HG03520 (cell line): ENCODE data around the gene IFT81.
"Not testable (repeated sequence)": the region's sequence is repeated elsewhere in the genome, so short reads cannot be mapped to it uniquely, and the experiment has no call there.

Source experiments
- ATAC-seq: cut with Tn5 transposase; IDR thresholded peaks from one replicate; pipeline ENCODE4 v1.9.1; 2021; ENCODE audit warnings: mild to moderate bottlenecking, moderate library complexity; ENCODE audit not compliant: unreplicated experiment

Gene IFT81

DNA sequence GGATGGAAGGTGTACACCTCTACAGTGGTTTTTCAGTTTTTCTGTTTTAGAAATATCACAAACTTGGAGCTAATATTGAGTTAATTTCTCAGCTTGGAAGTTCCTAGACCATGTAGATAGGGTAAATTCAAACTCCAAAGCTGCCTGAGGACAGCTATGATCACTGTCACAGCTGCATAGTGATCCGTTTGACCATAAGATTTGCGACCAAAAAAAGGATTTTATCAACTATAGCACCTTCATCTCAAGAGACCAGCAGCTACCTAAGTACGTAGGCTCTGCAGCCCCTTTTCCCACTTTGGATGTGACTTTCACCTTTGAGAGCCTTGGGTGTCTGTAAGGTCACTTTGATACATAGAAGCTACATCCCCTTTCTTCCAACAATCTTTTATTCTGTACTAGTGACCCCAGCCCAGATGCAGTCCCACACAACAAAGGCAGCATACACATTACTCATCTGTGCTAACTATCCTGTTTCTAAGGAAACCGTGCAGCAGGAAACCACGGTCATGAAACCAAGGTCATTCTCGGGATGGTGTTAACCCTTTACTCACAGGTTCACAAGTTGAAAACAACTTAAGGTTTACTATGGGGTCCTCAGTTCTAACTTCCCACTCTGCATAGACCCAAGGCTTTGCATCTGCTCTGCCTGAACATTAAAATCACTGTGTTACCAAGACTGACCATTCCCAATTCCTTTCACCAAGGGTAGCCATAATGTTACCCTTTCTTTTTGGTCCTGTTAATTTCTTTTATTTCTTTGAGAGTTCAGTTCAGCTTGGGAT lies 75.4 kb downstream of the IFT81 start:
- ATAC-seq, result no peak

- ATAC-seq, result no peak
Measured at GRCh38 chr12:110200124-110200417, 75.9 kb downstream of the IFT81 start.

DNA sequence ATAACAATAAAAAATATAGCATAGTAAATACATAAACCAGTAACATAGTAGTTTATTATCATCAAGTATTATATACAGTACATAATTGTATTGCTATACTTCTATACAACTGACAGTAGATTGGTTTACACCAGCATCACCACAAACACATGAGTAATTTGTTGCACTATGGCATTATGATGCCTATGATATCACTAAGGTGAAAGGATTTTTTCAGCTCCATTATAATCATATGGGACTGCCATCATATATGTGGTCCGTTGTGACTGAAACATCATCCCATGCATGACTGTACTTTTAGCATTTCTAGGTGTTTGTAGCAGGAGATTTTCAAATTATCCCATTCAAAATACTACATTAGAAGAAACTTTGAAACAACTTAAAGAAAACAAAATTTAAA lies 77.8 kb downstream of the IFT81 start:
- ATAC-seq, result no peak

DNA sequence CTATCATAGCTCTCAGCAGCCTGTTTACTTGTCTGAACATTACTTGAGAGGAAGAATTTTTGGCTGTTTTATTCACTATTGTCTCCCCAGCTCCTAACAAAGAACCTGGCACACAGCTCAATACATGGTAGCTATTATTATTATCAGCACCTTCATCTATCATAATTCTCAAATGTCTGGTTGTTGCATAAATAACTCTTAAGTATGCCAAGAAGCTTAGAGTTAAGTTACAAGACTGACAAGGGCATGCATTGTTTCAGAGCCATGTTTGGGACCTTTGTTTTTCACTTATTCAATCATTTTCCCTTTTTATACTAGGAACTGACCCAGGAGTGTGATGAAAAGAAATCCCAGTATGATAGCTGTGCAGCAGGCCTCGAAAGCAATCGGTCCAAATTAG lies 79.4 kb downstream of the IFT81 start:
- no peak for ATAC-seq

DNA sequence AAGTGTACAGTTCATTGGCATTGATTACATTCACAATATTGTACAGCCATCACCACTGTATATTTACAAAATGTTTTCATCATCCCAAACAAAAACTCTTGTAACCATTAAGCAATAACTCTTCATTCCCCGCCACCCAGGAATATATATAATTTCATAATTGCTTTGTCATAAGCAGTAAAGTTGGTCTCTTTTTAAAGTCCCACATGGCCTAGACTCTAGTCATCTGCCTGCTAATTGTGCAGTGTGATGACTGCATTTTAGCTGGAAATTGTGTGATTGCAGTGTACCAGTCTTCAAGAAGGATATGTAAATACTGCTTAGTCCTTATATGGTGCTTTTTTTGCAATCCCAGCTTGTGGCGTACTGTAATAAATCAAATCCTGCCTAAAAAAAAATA lies 81.8 kb downstream of the IFT81 start:
- no peak for ATAC-seq

DNA sequence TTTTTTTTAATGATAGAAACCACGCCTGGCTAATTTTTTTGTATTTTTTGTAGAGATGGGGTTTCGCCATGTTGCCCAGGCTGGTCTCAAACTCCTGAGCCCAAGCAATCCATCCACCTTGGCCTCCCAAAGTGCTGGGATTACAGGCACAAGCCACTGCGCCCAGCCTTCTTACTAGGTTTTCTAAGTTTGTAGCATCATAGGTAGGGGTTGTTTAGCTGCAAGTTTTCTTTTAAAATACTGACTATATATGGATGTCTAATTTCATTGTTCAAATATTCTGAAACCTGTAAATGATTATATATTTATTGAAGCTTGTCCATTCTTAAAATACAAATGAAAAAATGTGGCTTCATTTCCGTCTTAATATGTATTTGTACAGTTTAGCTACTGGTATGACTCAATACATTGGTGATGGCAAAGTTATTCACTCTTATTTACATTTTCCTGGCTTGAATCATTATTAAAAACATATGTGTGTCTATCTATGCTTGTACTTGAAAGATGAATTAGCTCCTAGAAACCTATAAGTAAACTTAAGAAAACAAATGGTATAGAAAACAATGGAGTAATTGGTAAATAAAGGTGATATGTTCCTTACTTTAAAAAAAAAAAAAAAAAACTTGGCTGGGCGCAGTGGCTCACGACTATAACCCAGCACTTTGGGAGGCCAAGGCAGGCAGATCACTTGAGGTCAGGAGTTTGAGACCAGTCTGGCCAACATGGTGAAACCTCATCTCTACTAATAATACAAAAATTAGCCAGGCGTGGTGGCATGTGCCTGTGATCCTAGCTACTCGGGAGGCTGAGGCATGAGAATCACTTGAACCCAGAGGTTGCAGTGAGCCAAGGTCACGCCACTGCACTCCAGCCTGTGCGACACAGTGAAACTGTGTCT lies 87.7 kb downstream of the IFT81 start:
- ATAC-seq, result not testable (repeated sequence)

DNA sequence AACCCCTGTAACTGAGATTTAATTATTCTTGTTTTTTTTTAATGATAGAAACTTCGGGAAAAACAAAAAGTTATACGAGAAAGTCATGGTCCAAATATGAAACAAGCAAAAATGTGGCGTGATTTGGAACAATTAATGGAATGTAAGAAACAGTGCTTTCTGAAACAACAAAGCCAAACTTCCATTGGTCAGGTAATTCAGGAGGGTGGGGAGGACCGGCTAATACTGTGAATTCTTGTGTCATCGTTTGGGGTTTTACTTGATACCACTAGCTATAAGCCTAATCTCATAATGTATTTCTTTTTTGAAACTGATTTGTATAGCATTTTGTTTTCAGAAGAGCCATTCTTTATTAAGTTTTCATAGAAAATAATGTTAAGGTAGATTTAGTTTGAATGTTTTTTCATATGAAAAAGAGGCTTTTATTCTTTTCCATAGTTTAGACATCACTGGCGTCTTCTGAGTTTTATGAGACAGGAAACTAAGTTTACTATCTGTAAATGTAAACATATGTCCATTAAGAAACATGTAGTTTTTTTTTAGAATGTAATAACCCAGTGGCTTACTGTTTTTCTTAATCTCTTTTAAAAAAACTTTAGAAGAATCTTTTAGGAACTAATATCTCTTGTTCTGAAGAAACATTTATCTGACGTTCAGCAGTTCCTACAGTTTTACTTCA lies 94.0 kb downstream of the IFT81 start:
- no peak for ATAC-seq

DNA sequence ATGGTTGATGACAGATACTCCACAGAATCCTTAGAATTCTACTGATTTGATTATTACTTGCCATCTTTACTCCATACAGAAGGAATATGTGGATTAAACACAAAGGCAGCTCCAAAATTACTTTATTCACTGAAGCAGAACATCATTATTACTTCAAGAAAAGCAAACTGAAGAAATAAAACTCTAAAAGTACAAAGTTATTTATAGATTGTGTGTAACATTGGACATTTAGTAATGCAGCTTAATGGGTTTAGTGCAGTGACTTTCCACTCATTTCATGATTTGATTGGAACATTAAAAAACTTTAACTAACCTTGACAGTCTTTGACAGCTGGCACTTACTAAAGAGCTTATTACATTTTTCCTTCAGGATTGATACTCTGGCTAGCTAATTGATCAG lies 97.9 kb downstream of the IFT81 start:
- no peak for ATAC-seq

GRCh38 chr12:110222433-110222832 lies 98.3 kb downstream of the IFT81 start:
- no peak for ATAC-seq

DNA sequence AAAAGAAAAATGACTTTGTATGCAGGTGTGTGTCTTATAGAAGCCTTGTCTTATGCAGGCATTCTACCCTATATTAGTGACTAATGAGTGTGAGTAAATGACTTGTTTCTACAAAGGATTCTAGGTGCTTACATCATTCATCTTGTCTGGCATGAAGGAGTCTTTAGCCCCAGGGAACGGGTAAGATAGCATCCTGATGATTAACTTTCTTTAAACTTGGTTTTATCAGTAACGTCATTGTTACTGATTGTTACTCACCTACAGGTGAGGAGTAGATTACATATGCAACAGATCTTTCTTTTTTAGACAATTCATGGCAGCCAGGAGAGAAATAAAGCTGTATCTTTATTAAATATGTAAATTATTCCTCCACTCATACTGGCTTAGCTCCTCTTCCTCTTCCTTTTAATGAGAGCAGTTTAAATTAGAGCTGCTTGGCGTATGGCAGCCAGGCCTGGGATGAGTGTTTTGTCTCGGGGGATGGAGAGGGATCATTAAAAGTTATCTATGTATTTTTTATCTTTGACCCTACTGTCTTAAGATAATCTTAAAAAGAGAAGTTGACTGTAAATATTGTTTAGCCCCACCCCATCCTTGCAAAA lies 99.7 kb downstream of the IFT81 start:
- ATAC-seq, result no peak

GRCh38 chr12:110224379-110225304 lies 100.5 kb downstream of the IFT81 start:
- ATAC-seq, result no peak

DNA sequence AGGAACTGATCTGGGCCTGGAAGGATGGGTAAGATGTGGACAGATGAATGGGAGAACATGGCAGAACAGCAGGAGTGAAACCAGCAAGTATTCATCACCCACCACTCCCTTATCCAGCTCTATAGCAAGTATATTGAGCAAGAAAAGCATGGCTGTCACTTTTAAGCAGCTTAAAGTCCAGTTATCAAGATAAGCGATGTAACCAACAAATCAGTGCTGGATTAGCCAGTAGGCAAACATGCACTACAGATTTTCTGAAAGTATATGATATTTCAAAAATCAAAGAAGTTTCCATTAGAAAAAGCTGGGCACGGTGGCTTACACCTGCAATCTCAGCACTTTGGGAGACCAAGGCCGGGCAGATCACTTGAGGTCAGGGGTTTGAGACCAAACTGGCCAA lies 103.0 kb downstream of the IFT81 start:
- ATAC-seq, result no peak

GRCh38 chr12:110228348-110228747 lies 104.2 kb downstream of the IFT81 start:
- ATAC-seq, result not testable (repeated sequence)

GRCh38 chr12:110228756-110229155 lies 104.6 kb downstream of the IFT81 start:
- no peak for ATAC-seq

DNA sequence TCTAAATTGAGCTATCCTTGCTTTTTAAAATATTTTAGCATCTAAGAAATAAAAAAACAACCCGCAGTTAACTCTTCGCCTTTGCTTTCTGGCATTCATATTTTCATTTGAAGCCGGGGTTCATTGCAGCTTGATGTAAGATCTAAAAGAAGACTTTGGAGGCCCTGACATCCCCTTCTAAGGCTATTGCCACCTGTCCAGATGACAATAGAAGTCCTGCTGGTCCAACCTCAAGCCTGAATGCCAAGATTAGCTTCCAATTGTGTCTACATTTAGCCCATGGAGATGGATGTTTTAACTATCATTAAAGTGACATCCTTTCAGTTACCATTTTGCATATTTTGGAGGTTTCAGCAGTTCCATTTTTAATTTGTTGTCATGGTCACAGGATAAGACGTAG lies 105.3 kb downstream of the IFT81 start:
- no peak for ATAC-seq

DNA sequence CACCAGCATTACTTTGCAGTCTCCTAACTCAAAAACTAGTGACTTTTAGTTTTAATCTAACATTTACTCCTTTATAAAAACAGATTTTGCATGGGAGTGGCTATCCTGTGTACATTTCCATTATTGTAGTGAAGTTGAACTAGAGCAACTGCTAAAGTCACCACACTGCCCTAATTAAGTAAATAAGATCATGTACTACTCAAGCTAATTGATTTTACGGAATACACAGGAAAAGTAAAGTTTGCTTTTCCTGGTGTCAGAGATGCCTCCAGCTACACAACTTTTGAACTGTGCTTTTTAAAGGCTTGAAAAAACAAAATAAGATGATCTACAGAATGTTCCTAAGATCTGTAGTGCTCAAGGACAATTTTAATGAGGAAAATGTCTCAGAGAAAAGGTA lies 106.5 kb downstream of the IFT81 start:
- ATAC-seq, result no peak

DNA sequence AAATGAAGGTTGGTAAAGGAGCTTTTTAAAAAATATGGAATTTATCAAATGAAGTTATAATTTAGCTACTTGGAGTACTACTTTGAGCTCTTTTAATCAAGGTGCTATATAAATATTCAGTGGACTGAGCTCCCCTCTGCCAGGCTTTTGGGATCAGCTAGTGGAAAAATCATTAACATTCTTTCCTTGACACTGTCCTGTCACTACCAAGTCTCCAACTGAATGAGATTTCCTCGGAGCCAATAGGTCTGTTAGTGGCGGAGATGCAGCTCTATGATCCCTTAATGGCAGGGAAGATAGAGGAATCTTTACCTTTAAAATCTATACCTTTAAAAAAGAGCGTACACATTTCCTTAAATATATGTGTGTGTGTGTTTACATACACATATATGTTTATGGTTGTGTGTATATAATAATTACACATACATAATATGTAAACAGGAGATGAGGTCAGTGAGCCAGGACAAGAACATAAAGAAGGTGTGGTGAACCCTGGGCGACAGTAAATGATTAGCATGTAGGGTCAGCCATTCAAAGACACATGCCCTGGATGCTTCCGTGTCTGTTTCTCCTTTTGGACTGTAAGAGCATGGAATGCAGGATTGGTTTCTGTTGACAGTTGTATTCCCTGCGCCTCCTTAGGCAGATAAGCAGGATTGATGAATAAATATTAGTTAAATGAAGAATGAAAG lies 109.2 kb downstream of the IFT81 start:
- ATAC-seq, result no peak

- no peak for ATAC-seq
Measured at GRCh38 chr12:110234331-110234751, 110.2 kb downstream of the IFT81 start.

DNA sequence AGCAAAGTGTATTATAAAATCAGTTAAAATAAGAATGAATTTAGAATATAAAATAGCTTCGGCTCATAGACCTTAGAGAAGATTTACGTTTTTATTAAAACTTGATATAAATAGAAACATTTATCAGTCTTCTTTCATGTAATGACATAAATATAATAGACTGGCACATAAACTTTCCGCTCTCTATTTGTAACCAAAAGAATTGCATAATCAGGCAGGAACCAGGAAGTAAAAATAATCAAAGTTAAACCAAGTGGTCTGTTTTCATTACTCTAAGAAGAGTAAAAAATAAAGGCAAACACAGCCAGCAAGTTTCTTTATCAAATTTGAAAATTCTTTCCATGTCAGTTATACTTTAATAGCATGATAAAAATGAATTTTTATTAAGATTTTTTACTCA lies 110.6 kb downstream of the IFT81 start:
- no peak for ATAC-seq

DNA sequence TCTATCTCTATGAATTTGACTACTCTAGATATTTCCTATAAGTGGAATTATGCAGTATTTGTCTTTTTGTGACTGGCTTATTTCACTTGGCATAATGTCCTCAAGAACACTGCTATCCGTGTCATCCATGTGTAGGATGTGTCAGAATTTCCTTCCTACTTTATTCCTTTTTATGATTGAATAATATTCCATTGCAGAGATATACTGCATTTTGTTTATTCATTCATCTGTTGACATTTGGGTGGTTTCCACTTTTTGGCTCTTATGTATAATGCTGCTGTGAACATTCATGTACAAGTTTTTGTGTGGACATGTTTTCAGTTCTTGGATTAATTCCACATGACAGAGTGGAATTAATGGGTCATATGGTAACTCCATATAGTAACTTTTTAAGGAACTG lies 111.2 kb downstream of the IFT81 start:
- no peak for ATAC-seq
